Hematopoietic multipotent progenitor cell treated with erythropoietin and hydrocortisone succinate and interleukin-3 and kit ligand, for 4 days (in vitro differentiated cells): ENCODE measurements around the gene CHD9.
"Not testable (repeated sequence)": the region's sequence is repeated elsewhere in the genome, so short reads cannot be mapped to it uniquely, and the experiment has no call there.

ENCODE experiments used
- DNase-seq: peaks from one replicate; pipeline ENCODE4 v3.0.0-alpha.2; 2015

The CHD9 gene

DNA sequence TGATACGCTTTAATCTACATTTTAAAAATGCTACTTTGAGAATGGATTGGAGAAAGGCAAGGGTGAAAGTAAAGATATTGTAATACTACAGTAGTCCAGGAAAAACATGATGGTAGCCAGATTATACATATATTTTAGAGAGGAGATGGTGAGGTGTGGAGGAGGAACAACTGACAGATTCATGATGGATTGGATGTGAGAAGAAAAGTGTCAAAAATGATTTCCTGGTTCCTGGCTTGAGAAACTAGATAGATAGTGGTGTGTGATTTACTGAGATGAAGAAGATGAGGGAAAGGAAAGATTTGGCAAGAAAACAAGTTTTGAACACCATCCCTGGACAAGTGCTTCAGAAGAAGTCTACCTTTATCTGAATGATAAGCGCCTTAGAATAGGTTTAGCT, 80.5 kb downstream of the CHD9 start:
- no peak for DNase-seq

DNA sequence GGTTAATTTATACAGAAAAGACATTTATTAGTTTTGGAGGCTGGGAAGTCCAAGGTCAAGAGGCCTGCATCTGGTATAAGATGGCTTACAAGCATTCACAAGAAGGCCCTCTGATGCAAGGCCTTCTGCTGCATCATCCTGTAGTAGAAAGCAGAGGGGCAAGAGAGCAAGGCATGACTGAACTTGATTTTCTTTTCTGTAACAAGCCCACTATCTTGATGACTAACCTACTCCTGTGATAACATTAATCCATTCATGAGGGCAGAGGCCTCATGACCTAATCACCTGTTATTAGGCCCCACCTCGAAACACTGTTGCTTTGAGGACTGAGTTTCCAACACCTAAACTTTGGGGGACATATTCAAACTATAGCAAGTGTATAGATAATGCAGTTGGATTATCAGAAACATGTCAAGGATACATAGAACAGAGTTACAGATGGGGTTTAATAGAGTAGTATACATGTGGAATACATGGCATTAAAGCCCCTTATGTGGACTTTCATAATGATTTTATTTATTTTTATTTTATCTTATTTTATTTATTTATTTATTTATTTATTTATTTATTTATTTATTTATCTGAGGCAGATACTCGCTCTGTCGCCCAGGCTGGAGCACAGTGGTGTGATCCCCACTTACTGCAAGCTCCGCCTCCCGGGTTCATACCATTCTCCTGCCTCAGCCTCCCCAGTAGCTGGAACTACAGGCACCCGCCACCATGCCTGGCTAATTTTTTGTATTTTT, 88.2 kb downstream of the CHD9 start:
- no peak for DNase-seq

GRCh38 chr16:53147500-53148065, 92.8 kb downstream of the CHD9 start:
- DNase-seq, result no peak

DNA sequence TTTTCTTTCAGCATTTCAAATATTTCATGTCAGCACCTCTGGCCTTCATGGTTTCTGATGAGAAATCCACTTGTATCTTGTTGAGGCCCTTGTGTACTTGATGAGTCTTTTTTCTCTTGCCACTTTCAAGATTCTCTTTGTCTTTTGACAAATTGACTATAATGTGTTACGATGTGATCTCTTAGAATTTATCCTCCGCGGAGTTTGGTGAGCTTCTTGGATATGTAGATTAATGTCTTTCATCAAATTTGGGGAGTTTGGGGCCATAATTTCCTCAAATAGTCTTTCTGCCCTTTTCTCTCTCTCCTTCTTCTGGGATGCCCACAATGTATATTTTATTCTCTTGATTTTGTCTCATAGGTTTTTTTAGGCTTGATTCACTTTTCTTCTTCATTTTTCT, 96.0 kb downstream of the CHD9 start:
- no peak for DNase-seq

DNA sequence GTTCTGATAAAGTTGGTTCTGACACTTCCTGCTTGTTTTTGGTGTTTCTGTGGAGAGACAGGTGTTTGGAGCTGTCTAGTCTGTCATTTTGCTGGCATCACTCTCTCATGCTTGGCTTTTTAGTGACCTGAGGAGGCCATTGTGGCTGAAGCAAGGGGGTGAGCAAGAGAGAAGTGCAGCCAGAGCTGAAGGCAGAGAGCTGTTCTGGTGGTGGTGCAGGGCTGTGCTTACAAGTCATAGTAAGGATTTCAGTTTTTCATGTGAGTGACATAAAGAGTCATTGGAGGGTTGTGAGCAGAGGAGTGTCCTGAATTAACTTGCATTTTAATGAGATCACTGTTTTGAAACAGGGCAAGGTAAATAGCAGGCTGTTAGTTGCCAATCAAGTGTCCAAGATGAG, 97.5 kb downstream of the CHD9 start:
- DNase-seq, result no peak

DNA sequence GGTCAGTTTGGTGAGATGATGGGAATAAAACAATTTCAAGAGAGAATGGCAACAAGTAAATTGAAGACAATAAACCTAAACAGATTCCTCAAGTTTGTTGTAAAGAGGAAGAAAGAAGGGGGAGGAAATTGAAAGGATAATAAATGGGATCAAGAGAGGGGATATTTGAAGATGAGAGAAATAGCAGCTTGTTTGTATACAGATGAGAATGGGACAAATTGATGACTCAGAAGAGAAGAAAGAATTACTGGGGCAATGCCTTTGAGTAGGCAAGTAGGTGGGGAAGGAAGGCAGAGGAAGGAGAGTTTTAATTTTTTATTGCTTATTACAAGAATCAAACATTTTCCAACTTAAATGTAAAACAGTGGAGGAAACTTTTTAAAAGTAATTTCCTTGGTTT, 98.3 kb downstream of the CHD9 start:
- DNase-seq, result no peak

GRCh38 chr16:53154513-53154912, 99.7 kb downstream of the CHD9 start:
- DNase-seq, result no peak

DNA sequence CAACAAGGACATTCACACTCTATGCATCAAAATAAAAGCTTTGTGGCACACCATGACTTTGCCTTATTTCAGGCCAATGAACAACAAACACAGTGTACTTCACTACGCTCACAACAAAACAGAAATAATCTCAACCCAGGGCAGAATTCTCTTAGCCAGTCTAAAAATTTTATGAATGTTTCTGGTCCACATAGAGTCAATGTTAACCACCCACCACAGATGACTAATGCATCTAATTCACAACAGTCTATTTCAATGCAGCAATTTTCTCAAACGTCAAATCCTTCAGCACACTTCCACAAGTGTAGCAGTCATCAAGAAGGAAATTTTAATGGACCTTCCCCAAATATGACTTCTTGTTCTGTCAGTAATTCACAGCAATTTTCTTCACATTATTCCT, 101.7 kb downstream of the CHD9 start:
- no peak for DNase-seq

GRCh38 chr16:53159781-53160436, 105.1 kb downstream of the CHD9 start:
- peak; percentile 84 for DNase-seq

- no peak for DNase-seq
Measured at GRCh38 chr16:53166099-53166498, 111.3 kb downstream of the CHD9 start.

GRCh38 chr16:53168744-53169143, 114.0 kb downstream of the CHD9 start:
- DNase-seq, result no peak

DNA sequence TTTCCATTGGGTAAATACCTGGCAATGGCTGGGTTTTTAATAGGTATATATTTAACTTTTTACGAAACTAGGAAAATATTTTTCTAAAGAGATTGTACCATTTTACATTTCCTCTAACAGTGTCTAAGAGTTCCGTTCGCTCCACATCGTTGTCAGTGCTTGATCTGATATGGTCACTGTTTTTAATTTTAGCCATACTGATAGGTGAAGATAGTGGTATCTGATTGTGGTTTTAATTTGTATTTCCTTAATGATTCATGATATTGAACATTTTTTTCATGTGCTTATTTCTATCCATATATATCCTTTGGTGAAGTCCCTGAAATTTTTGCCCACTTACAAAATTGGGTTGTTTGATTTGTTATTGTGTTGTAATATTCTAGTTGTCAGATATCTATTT, 117.7 kb downstream of the CHD9 start:
- peak; percentile 40 for DNase-seq

DNA sequence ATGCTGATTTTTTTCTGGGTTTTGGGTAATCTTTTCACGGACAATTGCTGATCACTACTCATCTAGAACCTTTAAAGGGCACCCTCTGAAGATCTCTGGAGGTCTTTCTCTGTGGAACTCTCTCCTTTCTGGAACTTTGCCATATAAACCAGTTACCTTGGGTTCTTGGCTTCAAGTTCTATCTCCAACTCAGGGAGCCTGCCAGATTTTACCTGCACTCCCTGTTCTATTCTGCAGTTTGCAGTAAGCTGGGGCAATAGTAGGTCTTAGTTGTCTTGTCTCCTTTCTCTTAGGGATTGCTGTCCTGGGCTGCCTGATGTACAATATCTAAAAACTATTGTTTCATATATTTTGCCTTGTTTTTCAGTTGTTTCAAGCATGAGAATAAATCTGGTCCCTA, 120.3 kb downstream of the CHD9 start:
- DNase-seq, result no peak

DNA sequence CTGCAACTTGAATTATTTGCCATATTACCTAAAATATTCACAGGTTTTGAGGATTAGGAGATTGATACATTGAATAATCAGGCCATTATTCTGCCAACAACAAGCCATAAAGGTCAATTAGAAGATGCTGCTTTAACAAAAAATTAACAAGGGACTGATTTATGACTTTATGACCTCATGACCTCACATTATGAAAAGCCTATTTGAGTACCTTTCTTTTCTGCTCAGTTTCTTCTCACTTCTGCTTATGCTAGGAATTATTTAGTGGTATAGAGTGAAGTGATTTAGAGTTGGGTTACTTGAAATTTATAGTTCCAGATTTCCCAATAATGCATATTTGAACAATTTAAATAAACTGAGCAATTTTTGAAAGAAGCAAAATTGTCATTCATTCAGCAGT, 121.6 kb downstream of the CHD9 start:
- DNase-seq, result no peak

DNA sequence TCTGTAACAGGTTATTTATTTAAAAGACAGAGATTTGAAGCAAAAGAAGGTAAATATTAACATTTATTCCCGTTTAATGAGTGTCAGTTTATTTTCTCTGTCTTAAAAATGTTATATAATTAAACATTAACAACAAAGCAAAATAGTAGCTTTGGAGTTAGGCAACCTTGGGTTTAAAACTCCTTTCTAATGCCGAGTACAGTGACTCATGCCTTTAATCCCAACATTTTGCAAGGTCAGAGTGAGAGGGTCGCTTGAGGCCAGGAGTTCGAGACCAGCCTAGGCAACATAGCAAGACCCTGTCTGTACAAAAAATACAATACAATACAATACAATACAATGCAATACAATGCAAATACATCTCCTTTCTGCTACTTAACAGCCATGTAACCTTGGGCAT, 128.7 kb downstream of the CHD9 start:
- no peak for DNase-seq

DNA sequence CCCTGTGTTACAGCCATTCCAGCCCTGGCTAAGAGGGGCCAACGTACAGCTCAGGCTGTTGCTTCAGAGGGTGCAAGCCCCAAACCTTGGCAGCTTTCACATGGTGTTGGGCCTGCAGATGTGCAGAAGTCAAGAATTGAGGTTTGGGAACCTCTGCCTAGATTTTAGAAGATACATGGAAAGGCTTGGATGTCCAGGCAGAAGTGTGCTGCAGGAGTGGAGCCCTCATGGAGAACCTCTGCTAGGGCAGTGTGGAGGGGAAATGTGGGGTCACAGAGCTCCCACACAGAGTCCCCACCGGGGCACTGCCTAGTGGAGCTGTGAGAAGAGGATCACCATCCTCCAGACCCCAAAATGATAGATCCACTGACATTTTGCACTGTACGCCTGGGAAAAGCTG, 130.9 kb downstream of the CHD9 start:
- DNase-seq, result not testable (repeated sequence)

GRCh38 chr16:53187775-53188174, 133.0 kb downstream of the CHD9 start:
- DNase-seq, result no peak

DNA sequence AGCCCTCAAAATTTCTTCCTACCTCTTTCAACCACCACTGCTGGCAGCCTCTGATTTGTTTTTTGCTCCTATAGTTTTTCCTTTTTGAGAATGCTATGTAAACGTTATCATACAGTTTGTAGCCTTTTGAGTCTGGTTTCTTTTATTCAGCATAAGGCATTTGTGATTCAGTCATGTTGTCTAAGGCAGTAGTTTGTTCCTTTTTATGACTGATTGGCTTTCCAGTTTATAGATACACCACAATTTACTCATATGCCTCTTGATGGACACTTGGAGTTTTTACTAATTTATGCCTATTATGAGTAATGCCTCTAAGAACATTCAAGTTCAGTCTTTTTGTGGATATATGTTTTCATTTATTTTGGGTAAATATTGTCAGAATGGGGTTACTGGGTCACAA, 136.6 kb downstream of the CHD9 start:
- DNase-seq, result no peak

DNA sequence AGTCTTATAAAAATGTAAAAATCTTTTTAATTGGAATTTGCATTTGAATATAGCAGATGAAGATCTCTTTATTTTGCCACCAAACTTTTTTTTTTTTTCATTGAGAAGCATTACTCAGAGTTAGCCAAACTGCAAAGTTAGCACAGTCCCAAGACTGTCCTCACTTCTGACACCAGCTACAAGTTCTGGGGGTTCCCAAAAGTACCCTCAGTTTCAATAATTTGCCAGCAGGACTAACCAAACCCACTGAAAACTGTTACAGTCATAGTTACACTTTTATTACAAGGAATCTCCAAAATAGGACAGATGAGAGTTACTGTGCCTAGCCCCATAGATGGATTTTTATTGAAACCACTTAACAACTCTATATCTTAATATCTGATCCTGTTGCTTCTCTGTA, 144.1 kb downstream of the CHD9 start:
- no peak for DNase-seq

- no peak for DNase-seq
Measured at GRCh38 chr16:53201900-53202299, 147.1 kb downstream of the CHD9 start.

DNA sequence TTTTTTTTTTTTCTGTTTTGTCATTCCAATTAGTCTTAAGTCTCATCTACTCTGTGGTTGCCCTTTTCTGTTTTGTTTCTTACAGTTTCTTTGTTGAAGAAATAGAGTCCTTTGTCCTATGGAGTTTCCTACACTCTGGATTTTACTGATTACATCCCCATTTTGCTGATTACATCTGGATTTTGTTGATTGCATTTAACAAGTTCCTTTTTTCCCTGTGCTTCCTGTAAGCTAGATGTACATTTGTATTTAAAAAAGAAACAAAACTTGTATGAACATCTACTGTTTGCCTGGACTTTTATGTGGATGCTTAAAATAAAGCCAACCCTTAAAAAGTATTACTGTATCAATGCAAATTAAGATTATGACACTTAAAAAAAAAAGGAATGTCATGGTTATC, 147.6 kb downstream of the CHD9 start:
- DNase-seq, result no peak

- peak; percentile 96 for DNase-seq
Measured at GRCh38 chr16:53207810-53208752, 153.3 kb downstream of the CHD9 start.

DNA sequence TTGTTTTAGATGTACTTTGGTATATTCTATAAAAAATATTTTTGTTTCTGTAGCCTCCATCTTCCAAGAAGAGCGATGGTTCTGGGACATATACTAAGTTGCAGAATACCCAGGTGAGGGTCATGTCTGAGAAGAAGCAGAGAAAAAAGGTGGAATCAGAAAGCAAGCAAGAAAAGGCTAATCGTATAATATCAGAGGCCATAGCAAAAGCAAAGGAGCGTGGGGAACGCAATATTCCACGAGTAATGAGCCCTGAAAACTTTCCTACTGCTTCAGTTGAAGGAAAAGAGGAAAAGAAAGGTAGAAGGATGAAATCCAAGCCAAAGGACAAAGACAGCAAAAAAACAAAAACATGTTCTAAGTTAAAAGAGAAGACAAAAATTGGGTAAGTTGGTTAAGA, 154.6 kb downstream of the CHD9 start:
- DNase-seq, result peak; percentile 48
